Measurements from ENCODE around the gene PDE8A.

- TF ChIP-seq SP1 (IDR thresholded peaks at IDR 0.05) (no peak), CTCF (IDR thresholded peaks at IDR 0.05; ENCODE audit: low read depth, low read length, missing input control) (peak; percentile 47), RAD21 (IDR thresholded peaks at IDR 0.05) (peak; percentile 56 to 62)
Observed at GRCh38 chr15:85168642-85169173, 187.1 kb downstream of the PDE8A start.
